Mesenchymal stem cell (in vitro differentiated cells and primary cell): ENCODE data around the gene XCL1.

Source experiments
- DNase-seq: peaks from one replicate; pipeline ENCODE4 v3.0.0-alpha.2; 2013
- H2AFZ ChIP-seq: one replicate; pipeline ENCODE4 v1.6.1; 2013; ENCODE audit warnings: low read depth, mild to moderate bottlenecking, control low read depth, inconsistent platforms, low read length, moderate library complexity
- H2AK5ac ChIP-seq: 2 replicates; pipeline ENCODE4 v1.6.1; 2013; ENCODE audit warnings: low read length, moderate library complexity, mild to moderate bottlenecking, inconsistent platforms; ENCODE audit not compliant: severe bottlenecking
- H2BK120ac ChIP-seq: one replicate; pipeline ENCODE4 v1.6.1; 2013; ENCODE audit warnings: low read depth, mild to moderate bottlenecking, inconsistent platforms, low read length, moderate library complexity
- H2BK12ac ChIP-seq, 2 experiments: one replicate each; pipeline ENCODE4 v1.6.1; 2013; ENCODE audit warnings: inconsistent platforms in 2 of 2, low read length in 2 of 2, mild to moderate bottlenecking in 2 of 2, moderate library complexity in 2 of 2, control low read depth in 1 of 2
- H2BK15ac ChIP-seq: one replicate; pipeline ENCODE4 v1.6.1; 2013; ENCODE audit warnings: mild to moderate bottlenecking, low read depth, inconsistent platforms; ENCODE audit not compliant: poor library complexity, severe bottlenecking
- H2BK5ac ChIP-seq: 2 replicates; pipeline ENCODE4 v1.6.1; 2013; ENCODE audit warnings: low read depth, mild to moderate bottlenecking, low read length, control low read depth, inconsistent platforms; ENCODE audit not compliant: poor library complexity, severe bottlenecking
- H3K14ac ChIP-seq, 2 experiments: one replicate each; pipeline ENCODE4 v1.6.1; 2013; ENCODE audit warnings: inconsistent platforms in 2 of 2, low read length in 2 of 2, control low read depth in 1 of 2, mild to moderate bottlenecking in 1 of 2, moderate library complexity in 1 of 2
- H3K18ac ChIP-seq, 2 experiments: one replicate each; pipeline ENCODE4 v1.6.1; 2013; ENCODE audit warnings: inconsistent platforms in 2 of 2, low read length in 2 of 2, control low read depth in 1 of 2, low read depth in 1 of 2, mild to moderate bottlenecking in 1 of 2
- H3K23ac ChIP-seq, 2 experiments: one replicate each; pipeline ENCODE4 v1.6.1; 2013; ENCODE audit warnings: inconsistent platforms in 2 of 2, low read length in 2 of 2, mild to moderate bottlenecking in 2 of 2, moderate library complexity in 2 of 2, control low read depth in 1 of 2
- H3K27ac ChIP-seq: 2 replicates; pipeline ENCODE4 v1.5.1; 2013; ENCODE audit warnings: mild to moderate bottlenecking, moderate library complexity, low read length, control low read depth, inconsistent platforms; ENCODE audit not compliant: poor library complexity, severe bottlenecking
- H3K27me3 ChIP-seq, 2 experiments: 2 replicates each; pipeline versions ENCODE4 v1.6.1 to v1.7.0; 2013; ENCODE audit warnings: low read length in 2 of 2, mild to moderate bottlenecking in 2 of 2, moderate library complexity in 2 of 2, control low read depth in 1 of 2, inconsistent platforms in 1 of 2; ENCODE audit not compliant: control insufficient read depth in 1 of 2, insufficient read depth in 1 of 2
- H3K36me3 ChIP-seq, 2 experiments: 2 replicates each; pipeline versions ENCODE4 v1.6.1 to v1.7.0; 2013; ENCODE audit warnings: low read length in 2 of 2, control low read depth in 1 of 2, inconsistent platforms in 1 of 2, low read depth in 1 of 2, mild to moderate bottlenecking in 1 of 2; ENCODE audit not compliant: insufficient read depth in 2 of 2, control insufficient read depth in 1 of 2
- H3K4ac ChIP-seq, 2 experiments: one replicate each; pipeline ENCODE4 v1.6.1; 2013; ENCODE audit warnings: inconsistent platforms in 2 of 2, low read length in 2 of 2, mild to moderate bottlenecking in 2 of 2, moderate library complexity in 2 of 2, control low read depth in 1 of 2, low read depth in 1 of 2
- H3K4me1 ChIP-seq: 2 replicates; pipeline ENCODE4 v1.6.1; 2013; ENCODE audit warnings: low read depth, low read length, control low read depth; ENCODE audit not compliant: control insufficient read depth, insufficient read depth
- H3K4me2 ChIP-seq: 2 replicates; pipeline ENCODE4 v1.6.1; 2013; ENCODE audit warnings: low read length, mild to moderate bottlenecking, inconsistent platforms; ENCODE audit not compliant: poor library complexity, severe bottlenecking
- H3K4me3 ChIP-seq, 2 experiments: 2 replicates each; pipeline versions ENCODE4 v1.5.1 to v1.7.0; 2013; ENCODE audit warnings: low read length in 2 of 2, mild to moderate bottlenecking in 2 of 2, control low read depth in 1 of 2, low read depth in 1 of 2; ENCODE audit not compliant: insufficient read depth in 1 of 2
- H3K79me1 ChIP-seq: replicated peaks from 2 replicates; pipeline ENCODE4 v1.6.1; 2013; ENCODE audit warnings: mild to moderate bottlenecking, control low read depth, low read length, inconsistent platforms; ENCODE audit not compliant: poor library complexity, severe bottlenecking
- H3K9ac ChIP-seq: 2 replicates; pipeline ENCODE4 v1.7.0; 2013; ENCODE audit warnings: mild to moderate bottlenecking, low read length, moderate library complexity
- H3K9me3 ChIP-seq: 2 replicates; pipeline ENCODE4 v1.7.0; 2013; ENCODE audit warnings: mild to moderate bottlenecking, low read length; ENCODE audit not compliant: control insufficient read depth
- H4K8ac ChIP-seq: one replicate; pipeline ENCODE4 v1.6.1; 2013; ENCODE audit warnings: inconsistent platforms, mild to moderate bottlenecking, low read length, moderate library complexity
- H4K91ac ChIP-seq: one replicate; pipeline ENCODE4 v1.6.1; 2013; ENCODE audit warnings: mild to moderate bottlenecking, low read length, inconsistent platforms
- WGBS: methylation state at CpG from one replicate; pipeline ENCODE4 v1.1.7; 2013; ENCODE audit warnings: mixed read lengths; 5-methylcytosine and 5-hydroxymethylcytosine counted together

Gene XCL1

GRCh38 chr1:168567568-168567967, 8.8 kb upstream of the XCL1 start:
- H3K14ac ChIP-seq, result no peak overlapping the region
- H3K27me3 ChIP-seq, result no peaks in the 10 kb centered on the region
- H2AFZ ChIP-seq, result no peak overlapping the region
- no peak overlapping the region for H4K8ac ChIP-seq
- H3K79me1 ChIP-seq, result no peaks in the 10 kb centered on the region
- H3K9ac ChIP-seq, result no peak overlapping the region
- no peaks in the 10 kb centered on the region for H3K4me1 ChIP-seq
- WGBS, result 100% methylated on average over 1 of the region's 3 CpGs
- H3K9me3 ChIP-seq, result no peaks in the 10 kb centered on the region
- H4K91ac ChIP-seq, result no peak overlapping the region
- H2BK12ac ChIP-seq, result no peak overlapping the region
- no peaks in the 10 kb centered on the region for H3K36me3 ChIP-seq
- no peak overlapping the region for H2BK15ac ChIP-seq
- H2BK5ac ChIP-seq, result no peak overlapping the region
- H2BK120ac ChIP-seq, result no peak overlapping the region
- no peak for DNase-seq
- no peak overlapping the region for H3K27ac ChIP-seq
- no peak overlapping the region for H3K4me2 ChIP-seq
- no peak overlapping the region for H3K18ac ChIP-seq
- no peak overlapping the region for H3K4ac ChIP-seq
- H3K23ac ChIP-seq, result no peak overlapping the region
- H3K4me3 ChIP-seq, result no peak overlapping the region
- H2AK5ac ChIP-seq, result no peak overlapping the region

- Histone ChIP-seq H3K79me1 (no peaks in the 10 kb centered on the region), H3K4me2 (no peak overlapping the region), H3K4me3 (no peak overlapping the region), H3K14ac (no peak overlapping the region), H2BK15ac (no peak overlapping the region), H4K91ac (no peak overlapping the region), H3K23ac (no peak overlapping the region), H4K8ac (no peak overlapping the region), H3K9ac (no peak overlapping the region), H3K9me3 (no peaks in the 10 kb centered on the region), H3K4ac (no peak overlapping the region), H2BK120ac (no peak overlapping the region), H3K4me1 (no peaks in the 10 kb centered on the region), H2AK5ac (no peak overlapping the region), H3K27me3 (no peaks in the 10 kb centered on the region), H3K27ac (no peak overlapping the region), H3K18ac (no peak overlapping the region), H2BK5ac (no peak overlapping the region), H2AFZ (no peak overlapping the region), H2BK12ac (no peak overlapping the region), H3K36me3 (no peaks in the 10 kb centered on the region)
- no CpG with 5 or more reads among the region's 1 CpG for WGBS
- no peak for DNase-seq
Observed at GRCh38 chr1:168568346-168568745, 8.1 kb upstream of the XCL1 start.

GRCh38 chr1:168570652-168571051, 5.8 kb upstream of the XCL1 start:
- no peak overlapping the region for H2BK12ac ChIP-seq
- H3K4me2 ChIP-seq, result no peak overlapping the region
- WGBS, result 73% methylated on average over 3 of the region's 3 CpGs
- no peak overlapping the region for H3K18ac ChIP-seq
- H3K14ac ChIP-seq, result no peak overlapping the region
- no peak overlapping the region for H2BK5ac ChIP-seq
- no peak for DNase-seq
- H4K8ac ChIP-seq, result no peak overlapping the region
- no peak overlapping the region for H2AFZ ChIP-seq
- H3K27ac ChIP-seq, result no peak overlapping the region
- no peak overlapping the region for H3K23ac ChIP-seq
- H2BK15ac ChIP-seq, result no peak overlapping the region
- H3K4ac ChIP-seq, result no peak overlapping the region
- no peaks in the 10 kb centered on the region for H3K36me3 ChIP-seq
- no peak overlapping the region for H4K91ac ChIP-seq
- H2BK120ac ChIP-seq, result no peak overlapping the region
- H2AK5ac ChIP-seq, result no peak overlapping the region
- no peaks in the 10 kb centered on the region for H3K4me1 ChIP-seq
- H3K9ac ChIP-seq, result no peak overlapping the region
- H3K79me1 ChIP-seq, result no peaks in the 10 kb centered on the region
- no peaks in the 10 kb centered on the region for H3K27me3 ChIP-seq
- H3K4me3 ChIP-seq, result no peak overlapping the region
- no peaks in the 10 kb centered on the region for H3K9me3 ChIP-seq

- Histone ChIP-seq H2AK5ac (no peak overlapping the region), H3K27me3 (no peaks in the 10 kb centered on the region), H2BK120ac (no peak overlapping the region), H4K91ac (no peak overlapping the region), H2BK15ac (no peak overlapping the region), H3K36me3 (no peaks in the 10 kb centered on the region), H2BK12ac (no peak overlapping the region), H3K27ac (no peak overlapping the region), H3K23ac (no peak overlapping the region), H3K79me1 (no peaks in the 10 kb centered on the region), H3K18ac (no peak overlapping the region), H2BK5ac (no peak overlapping the region), H3K4me2 (no peak overlapping the region), H4K8ac (no peak overlapping the region), H3K4ac (no peak overlapping the region), H3K4me3 (no peak overlapping the region), H3K9ac (no peak overlapping the region), H3K4me1 (no peaks in the 10 kb centered on the region), H3K9me3 (no peaks in the 10 kb centered on the region), H3K14ac (no peak overlapping the region), H2AFZ (no peak overlapping the region)
- DNase-seq, result no peak
- WGBS, result 96% methylated on average over 3 of the region's 3 CpGs
Observed at GRCh38 chr1:168572633-168573032, 3.8 kb upstream of the XCL1 start.
